SU-DHL-6 (cell line): ENCODE results near the gene LAMB4.

Experiments used
- EZH2phosphoT487 ChIP-seq: fragments of 200-600 bp; sonication (generic), shearing (Covaris generic); conservative IDR thresholded peaks from 2 replicates; pipeline ENCODE4 v1.6.1; 2018; ENCODE audit warnings: mild to moderate bottlenecking, antibody characterized with exemption, low read length, moderate library complexity, mixed read lengths
- TF ChIP-seq, protein P1 (sequence below): fragments of 200-600 bp; sonication (generic); IDR thresholded peaks from one replicate; pipeline ENCODE4 v1.5.1; 2017; ENCODE audit warnings: antibody characterized with exemption, mild to moderate bottlenecking, low read length, moderate library complexity; ENCODE audit not compliant: insufficient read depth, poor library complexity, severe bottlenecking

DNA sequence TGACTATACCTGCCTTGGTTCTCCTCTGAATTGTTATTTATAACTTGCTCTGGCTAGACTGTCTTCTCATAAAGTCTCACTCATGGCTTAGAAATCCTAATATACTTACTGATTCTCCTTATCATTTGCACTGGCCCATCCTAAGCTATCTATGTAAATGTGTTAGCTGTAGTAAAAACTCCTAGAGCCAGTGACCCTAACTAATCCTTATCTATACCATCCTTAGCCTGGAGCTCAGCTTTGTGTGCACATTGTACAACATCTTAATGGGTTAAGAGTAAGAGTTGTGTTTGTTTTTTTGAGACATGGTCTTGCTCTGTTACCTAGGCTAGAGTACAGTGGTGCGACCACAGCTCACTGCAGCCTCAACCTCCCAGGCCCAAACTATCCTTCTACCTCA lies 40.8 kb downstream of the LAMB4 start:
- TF ChIP-seq, protein P1, sequence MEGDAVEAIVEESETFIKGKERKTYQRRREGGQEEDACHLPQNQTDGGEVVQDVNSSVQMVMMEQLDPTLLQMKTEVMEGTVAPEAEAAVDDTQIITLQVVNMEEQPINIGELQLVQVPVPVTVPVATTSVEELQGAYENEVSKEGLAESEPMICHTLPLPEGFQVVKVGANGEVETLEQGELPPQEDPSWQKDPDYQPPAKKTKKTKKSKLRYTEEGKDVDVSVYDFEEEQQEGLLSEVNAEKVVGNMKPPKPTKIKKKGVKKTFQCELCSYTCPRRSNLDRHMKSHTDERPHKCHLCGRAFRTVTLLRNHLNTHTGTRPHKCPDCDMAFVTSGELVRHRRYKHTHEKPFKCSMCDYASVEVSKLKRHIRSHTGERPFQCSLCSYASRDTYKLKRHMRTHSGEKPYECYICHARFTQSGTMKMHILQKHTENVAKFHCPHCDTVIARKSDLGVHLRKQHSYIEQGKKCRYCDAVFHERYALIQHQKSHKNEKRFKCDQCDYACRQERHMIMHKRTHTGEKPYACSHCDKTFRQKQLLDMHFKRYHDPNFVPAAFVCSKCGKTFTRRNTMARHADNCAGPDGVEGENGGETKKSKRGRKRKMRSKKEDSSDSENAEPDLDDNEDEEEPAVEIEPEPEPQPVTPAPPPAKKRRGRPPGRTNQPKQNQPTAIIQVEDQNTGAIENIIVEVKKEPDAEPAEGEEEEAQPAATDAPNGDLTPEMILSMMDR: no peak
- TF ChIP-seq EZH2phosphoT487: no peak
